Measurements from ENCODE around the gene LRRC1.

LRRC1 gene

DNA sequence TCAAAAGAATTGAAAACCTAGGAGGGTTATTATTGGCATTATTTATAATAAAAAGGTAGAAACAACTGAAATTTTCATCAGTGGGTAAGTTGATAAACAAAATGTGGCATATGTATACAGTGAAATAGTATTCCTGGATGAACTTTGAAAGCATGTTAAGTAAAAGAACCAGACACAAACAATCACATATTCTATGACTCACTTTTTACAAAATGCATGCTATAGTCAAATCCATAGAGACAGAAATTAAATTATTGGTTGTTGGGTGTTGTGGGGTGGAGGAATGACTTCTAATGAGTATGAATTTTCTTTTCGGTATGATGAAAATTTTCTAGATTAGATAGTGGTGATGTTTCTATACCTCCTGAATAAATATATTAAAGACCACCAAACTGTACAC, 94.6 kb downstream of the LRRC1 start:
- DNase-seq (ENCODE audit: low read depth), result no peak

GRCh38 chr6:53892707-53893106, 97.9 kb downstream of the LRRC1 start:
- no peak for DNase-seq (ENCODE audit: low read depth)

DNA sequence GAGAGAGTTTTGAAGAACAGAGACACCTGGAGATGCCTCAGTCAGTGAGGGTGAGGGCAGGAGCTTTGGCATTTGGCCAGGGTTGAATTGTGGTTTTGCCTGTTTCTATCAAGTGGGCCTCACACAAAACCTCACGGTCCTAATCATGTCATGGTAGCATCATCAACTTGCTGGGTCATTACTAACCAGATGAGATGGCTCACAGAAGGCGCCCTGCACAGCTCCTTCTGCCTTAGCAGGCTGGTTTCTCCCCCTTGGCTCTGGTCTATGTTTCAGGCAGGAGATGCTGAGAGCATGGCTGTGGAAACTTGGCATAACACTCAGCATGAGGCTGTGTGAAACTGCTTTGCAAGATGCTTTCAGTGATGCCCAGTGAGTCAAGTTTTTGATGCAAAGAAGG, 99.3 kb downstream of the LRRC1 start:
- DNase-seq (ENCODE audit: low read depth), result peak; percentile 33

GRCh38 chr6:53896196-53896595, 101.4 kb downstream of the LRRC1 start:
- no peak for DNase-seq (ENCODE audit: low read depth)

GRCh38 chr6:53898026-53898795, 103.4 kb downstream of the LRRC1 start:
- DNase-seq (ENCODE audit: low read depth), result no peak

- DNase-seq (ENCODE audit: low read depth), result no peak
Measured at GRCh38 chr6:53899512-53899911, 104.7 kb downstream of the LRRC1 start.

DNA sequence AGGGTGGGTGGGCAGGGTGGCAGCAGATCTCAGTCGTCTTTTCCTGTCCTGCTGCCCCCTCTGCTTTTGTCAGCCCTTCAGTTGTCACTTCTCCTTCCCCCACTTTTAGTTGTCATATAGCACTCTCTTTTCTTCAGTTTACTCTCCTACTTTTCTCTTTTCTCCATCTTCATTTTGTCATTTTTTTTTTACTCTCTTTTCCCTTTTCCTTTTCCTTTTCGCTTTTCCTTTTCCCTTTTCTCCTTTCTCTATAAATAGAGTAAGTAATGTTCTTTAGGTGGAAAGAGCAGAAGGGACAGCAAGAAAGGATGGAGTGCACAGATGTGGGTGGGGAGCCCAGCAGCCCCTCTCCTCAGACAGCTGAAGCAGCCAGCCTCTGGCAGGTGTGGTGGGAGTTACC, 108.6 kb downstream of the LRRC1 start:
- DNase-seq (ENCODE audit: low read depth), result no peak

- no peak for DNase-seq (ENCODE audit: low read depth)
Measured at GRCh38 chr6:53906103-53906502, 111.3 kb downstream of the LRRC1 start.

- no peak for DNase-seq (ENCODE audit: low read depth)
Measured at GRCh38 chr6:53906842-53907241, 112.0 kb downstream of the LRRC1 start.

DNA sequence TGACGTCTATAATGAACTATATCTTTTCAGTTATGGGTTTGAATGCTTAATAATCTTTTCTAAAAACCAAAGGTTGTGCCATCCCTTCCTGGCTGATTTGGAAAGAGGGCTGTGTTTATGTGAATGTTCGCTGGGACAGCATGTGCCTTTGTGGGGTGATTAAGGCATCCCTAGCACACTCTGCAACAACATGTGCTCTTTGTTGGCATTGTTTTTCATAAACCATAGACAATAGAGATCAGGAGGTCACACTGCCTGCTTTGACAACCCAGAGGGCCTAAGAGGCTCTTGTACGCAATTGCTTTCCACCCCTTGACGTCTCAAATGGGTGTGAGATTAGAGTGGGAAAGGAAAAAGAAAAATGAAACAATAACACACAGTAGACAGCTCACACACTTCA, 116.0 kb downstream of the LRRC1 start:
- DNase-seq (ENCODE audit: low read depth), result no peak

DNA sequence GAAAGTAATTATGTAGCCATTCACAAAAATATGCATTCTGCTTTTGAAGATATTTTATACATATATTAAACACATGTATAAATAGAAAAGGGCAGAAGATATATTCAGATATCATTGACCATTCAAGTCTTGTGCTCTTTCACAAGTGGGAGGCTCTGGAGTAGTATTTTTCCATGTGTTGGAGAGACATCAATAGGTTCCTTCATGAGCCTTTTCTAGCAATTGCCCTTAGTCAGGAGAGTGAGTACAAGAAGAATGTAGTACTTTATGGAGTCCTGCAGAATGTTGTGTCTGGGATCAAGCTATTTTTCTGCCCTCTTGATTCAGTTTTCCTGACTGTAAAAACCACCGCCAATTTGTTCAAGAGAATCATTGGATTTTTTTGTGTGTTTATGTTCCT, 117.9 kb downstream of the LRRC1 start:
- no peak for DNase-seq (ENCODE audit: low read depth)

DNA sequence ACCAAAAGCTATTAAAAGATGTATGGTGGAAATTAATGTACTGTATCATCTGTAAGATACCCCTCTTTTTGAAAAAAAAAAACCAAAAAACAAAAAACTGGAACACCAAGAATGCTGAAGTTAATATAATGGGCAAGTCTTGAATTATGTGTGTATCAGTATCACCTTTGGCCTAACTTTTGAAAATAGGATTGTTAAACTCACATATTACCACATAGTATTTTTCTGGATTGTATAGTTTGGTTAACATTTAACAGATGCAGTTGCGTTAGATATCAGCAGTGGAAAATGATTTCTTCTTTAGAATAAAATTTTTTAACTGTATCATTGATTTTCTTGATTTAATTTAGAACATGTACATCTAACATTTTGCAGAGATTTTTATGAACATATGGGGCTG, 118.5 kb downstream of the LRRC1 start:
- DNase-seq (ENCODE audit: low read depth), result no peak

GRCh38 chr6:53915026-53915691, 120.4 kb downstream of the LRRC1 start:
- DNase-seq (ENCODE audit: low read depth), result no peak

DNA sequence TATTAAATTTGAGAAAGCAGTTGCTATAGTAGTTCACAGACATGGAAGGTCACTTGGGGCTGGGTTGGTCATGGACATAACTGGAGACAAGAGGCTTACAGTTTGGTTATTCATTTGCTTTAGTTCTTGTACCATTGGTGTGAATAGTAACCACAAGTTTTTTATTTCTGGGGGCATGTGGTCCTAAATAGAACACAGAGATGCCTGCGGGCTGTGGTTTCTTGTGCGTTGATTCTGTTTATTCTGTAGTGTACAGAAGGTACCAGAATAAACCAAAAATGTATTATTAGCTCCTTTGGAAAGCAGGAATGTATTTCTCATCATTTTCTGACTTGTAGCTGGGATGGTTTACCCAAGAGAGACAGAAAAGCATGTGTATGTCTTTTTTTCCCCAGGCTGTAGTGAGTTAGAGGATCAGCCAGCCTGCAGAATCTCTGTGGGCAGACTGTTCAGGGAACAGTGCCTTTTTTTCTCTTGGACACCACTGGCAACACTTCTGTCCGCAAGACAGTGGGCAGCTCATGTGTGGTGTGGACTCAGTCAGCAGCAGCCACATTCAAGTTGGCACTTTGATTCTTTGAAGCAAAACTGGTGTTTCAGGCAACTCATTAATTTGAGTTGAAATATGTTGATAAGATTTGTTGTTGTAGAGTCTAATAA, 122.1 kb downstream of the LRRC1 start:
- DNase-seq (ENCODE audit: low read depth), result no peak

DNA sequence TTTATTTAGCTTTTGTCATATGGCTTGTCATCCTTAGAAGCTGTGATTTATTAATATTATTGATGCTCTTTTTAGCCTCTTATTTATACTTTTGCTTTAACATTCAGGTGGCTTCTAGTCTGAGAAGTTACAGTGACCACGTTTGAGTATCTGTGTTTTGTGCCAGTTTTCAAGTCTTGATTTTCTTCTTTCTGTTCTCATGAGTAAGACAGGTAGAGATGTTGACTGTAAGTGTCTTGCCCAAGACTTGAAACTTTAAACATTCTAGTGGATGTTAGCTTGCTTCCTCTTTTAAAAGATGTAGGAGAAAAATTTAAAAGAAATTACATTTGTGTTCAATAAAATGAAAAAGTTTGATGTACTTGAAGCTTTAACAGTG, 122.6 kb downstream of the LRRC1 start:
- DNase-seq (ENCODE audit: low read depth), result no peak

DNA sequence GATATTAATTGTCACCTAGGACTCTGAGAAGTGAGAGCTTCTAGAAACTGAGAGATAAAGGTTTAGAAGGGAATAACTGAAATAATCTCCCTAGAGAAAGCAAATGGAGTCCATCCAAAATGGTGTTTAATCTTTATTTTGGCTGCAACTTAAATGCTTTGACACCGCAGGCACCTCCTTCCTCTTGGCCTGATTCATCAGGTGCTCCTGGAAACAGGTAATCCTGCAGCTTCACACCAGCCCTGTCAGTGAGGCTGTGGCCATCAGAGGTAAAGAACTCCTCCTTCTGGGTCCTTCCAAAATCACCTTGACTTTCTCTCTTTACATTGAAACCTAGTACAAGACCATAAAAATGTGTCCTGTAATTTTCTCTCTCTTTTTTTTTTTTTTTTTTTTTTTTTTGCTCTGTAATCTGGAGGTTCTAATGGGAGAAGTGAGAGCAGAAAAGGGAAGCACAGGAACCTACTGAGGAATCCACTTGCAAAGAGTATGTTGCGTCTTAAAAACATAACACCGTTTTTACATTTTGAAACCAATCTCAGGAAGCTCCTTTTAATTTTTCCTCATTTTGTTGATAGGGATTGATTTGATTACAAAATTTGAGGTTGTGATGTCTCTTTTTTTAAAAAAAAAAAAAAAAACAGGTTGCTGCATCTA, 124.2 kb downstream of the LRRC1 start:
- DNase-seq (ENCODE audit: low read depth), result no peak

GRCh38 chr6:53919881-53920360, 125.1 kb downstream of the LRRC1 start:
- DNase-seq (ENCODE audit: low read depth), result no peak

- no peak for DNase-seq (ENCODE audit: low read depth)
Measured at GRCh38 chr6:53920881-53921280, 126.1 kb downstream of the LRRC1 start.

GRCh38 chr6:53921639-53922038, 126.8 kb downstream of the LRRC1 start:
- no peak for DNase-seq (ENCODE audit: low read depth)

DNA sequence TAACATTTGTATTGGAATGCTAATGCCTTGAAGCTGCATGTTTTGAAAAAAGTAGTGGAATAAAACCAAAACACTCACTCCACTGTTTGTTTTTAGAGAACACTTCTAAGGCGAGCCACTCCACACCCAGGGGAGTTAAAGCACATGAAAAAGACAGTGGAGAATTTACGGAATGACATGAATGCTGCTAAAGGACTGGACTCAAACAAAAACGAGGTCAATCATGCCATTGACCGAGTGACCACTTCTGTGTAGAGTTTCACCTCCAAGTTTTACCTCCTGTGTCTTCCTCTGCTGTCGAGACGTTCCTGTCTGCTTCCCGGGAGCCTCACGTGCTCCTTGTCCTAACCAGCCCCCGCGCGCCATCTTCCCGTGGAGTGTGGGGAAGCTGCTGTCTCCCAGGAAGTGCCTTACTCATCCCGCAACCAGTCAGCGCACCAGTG, 127.8 kb downstream of the LRRC1 start:
- no peak for DNase-seq (ENCODE audit: low read depth)

GRCh38 chr6:53924277-53924676, 129.5 kb downstream of the LRRC1 start:
- no peak for DNase-seq (ENCODE audit: low read depth)

- no peak for DNase-seq (ENCODE audit: low read depth)
Measured at GRCh38 chr6:53924821-53925422, 130.1 kb downstream of the LRRC1 start.
